A549 (cell line): ENCODE results near the gene TENM3. TPM values are rescaled to one million over a fixed set of nuclear protein-coding genes. Genes with fewer than 3 reads are reported as not detected.

Experiments used
- ATAC-seq, 2 experiments: fragments of 200-7000 bp in 1 of 2; fragments of >200 bp in 1 of 2; cut with Nextera tagmentation in 1 of 2; cut with Tn5 transposase in 1 of 2; 3 replicates each; pipeline versions ENCODE4 v1.8.0 to v1.9.1; 2018 to 2020; ENCODE audit warnings: mild to moderate bottlenecking in 1 of 2, moderate library complexity in 1 of 2
- CTCF ChIA-PET: fragments of 300-600 bp; sonication (Branson Sonifier 250); formaldehyde crosslinking; extraction: SDS; loops from one replicate; lab custom pipeline; 2021; ENCODE audit warnings: antibody characterized with exemption, inconsistent platforms; lab: Yijun Ruan, JAX
- POLR2A ChIA-PET: fragments of 350-600 bp; formaldehyde crosslinking; extraction: SDS; loops from one replicate; lab custom pipeline; 2021; ENCODE audit warnings: antibody characterized with exemption, inconsistent platforms; lab: Yijun Ruan, JAX
- DNase-seq, 2 experiments: peaks; one replicate each; pipeline versions ENCODE4 v3.0.0 to v3.0.0-alpha.2; 2011 to 2016; ENCODE audit warnings: low read depth in 1 of 2, low spot score in 1 of 2
- FAIRE-seq: peaks from 2 replicates; lab custom pipeline; 2011; peaks lifted over from hg19 to GRCh38; lab: Jason Lieb, UNC
- H3K27ac ChIP-seq, 2 experiments: fragments of >200 bp; sonication (Bioruptor Twin); formaldehyde crosslinking; 3 replicates each; pipeline ENCODE4 v1.5.1; 2016 to 2017
- H3K4me1 ChIP-seq: fragments of >200 bp; sonication (Bioruptor Twin); formaldehyde crosslinking; 3 replicates; pipeline ENCODE4 v1.6.1; 2016
- H3K4me2 ChIP-seq: fragments of >200 bp; sonication (Bioruptor Twin); formaldehyde crosslinking; 3 replicates; pipeline ENCODE4 v1.6.1; 2016
- H3K4me3 ChIP-seq: fragments of >200 bp; sonication (Bioruptor Twin); formaldehyde crosslinking; 3 replicates; pipeline ENCODE4 v1.5.1; 2016
- H3K9me3 ChIP-seq: fragments of >200 bp; sonication (Bioruptor Twin); formaldehyde crosslinking; 3 replicates; pipeline ENCODE4 v1.6.1; 2016
- BCL3 ChIP-seq: fragments of >200 bp; sonication (Bioruptor Twin); formaldehyde crosslinking; IDR thresholded peaks from 3 replicates; pipeline ENCODE4 v1.6.1; 2016
- BHLHE40 ChIP-seq: IDR thresholded peaks from 2 replicates; pipeline ENCODE4 v1.6.1; 2012; ENCODE audit warnings: low read depth, low read length, inconsistent platforms
- CBX2 ChIP-seq: fragments of 200-600 bp; sonication (generic); IDR thresholded peaks from 2 replicates; pipeline ENCODE4 v1.6.1; 2016; ENCODE audit warnings: low read depth, mild to moderate bottlenecking, borderline replicate concordance
- CBX8 ChIP-seq: fragments of 200-600 bp; sonication (generic); IDR thresholded peaks from 2 replicates; pipeline ENCODE4 v1.6.1; 2016
- EHMT2 ChIP-seq: fragments of 200-600 bp; sonication (generic); IDR thresholded peaks from 2 replicates; pipeline ENCODE4 v1.6.1; 2016; ENCODE audit warnings: antibody characterized with exemption, low read depth, mild to moderate bottlenecking, moderate library complexity
- EP300 ChIP-seq, 2 experiments: fragments of >200 bp; sonication (Bioruptor Twin); formaldehyde crosslinking; IDR thresholded peaks; 2 replicates in 1 of 2; 3 replicates in 1 of 2; pipeline ENCODE4 v1.6.1; 2016 to 2017
- HDAC2 ChIP-seq: fragments of 200-600 bp; sonication (generic); IDR thresholded peaks from 2 replicates; pipeline ENCODE4 v1.6.1; 2016
- HMGXB4 ChIP-seq: fragments of 250-450 bp; sonication (Bioruptor Pico); IDR thresholded peaks from 2 replicates; pipeline ENCODE4 v1.5.0; 2021; ENCODE audit warnings: mild to moderate bottlenecking, moderate library complexity, borderline replicate concordance
- JUN ChIP-seq, 2 experiments: fragments of >200 bp; sonication (Bioruptor Twin); formaldehyde crosslinking; IDR thresholded peaks; 2 replicates in 1 of 2; 3 replicates in 1 of 2; pipeline ENCODE4 v1.6.1; 2016 to 2017
- MAFK ChIP-seq: fragments of 450-650 bp; IDR thresholded peaks from 2 replicates; pipeline ENCODE4 v1.6.1; 2014; ENCODE audit not compliant: partially characterized antibody
- MAZ ChIP-seq: fragments of 150-350 bp; IDR thresholded peaks from 2 replicates; pipeline ENCODE4 v1.6.1; 2014; ENCODE audit warnings: antibody characterized with exemption, low read depth, low read length, borderline replicate concordance
- NFE2L2 ChIP-seq: fragments of 150-350 bp; conservative IDR thresholded peaks from 2 replicates; pipeline ENCODE4 v1.6.1; 2014; ENCODE audit warnings: low read length
- NPAS2 ChIP-seq: fragments of 250-450 bp; sonication (Bioruptor Pico); IDR thresholded peaks from 2 replicates; pipeline ENCODE4 v1.8.0; 2022; ENCODE audit warnings: mild to moderate bottlenecking, moderate library complexity, borderline replicate concordance
- PHF8 ChIP-seq: fragments of 200-600 bp; sonication (generic); IDR thresholded peaks from 2 replicates; pipeline ENCODE4 v1.6.1; 2016; ENCODE audit warnings: low read depth, mild to moderate bottlenecking, antibody characterized with exemption, moderate library complexity, borderline replicate concordance
- POLR2A ChIP-seq: IDR thresholded peaks from 2 replicates; pipeline ENCODE4 v1.6.1; 2012; ENCODE audit warnings: mild to moderate bottlenecking, low read length
- POLR2AphosphoS2 ChIP-seq: conservative IDR thresholded peaks from 2 replicates; pipeline ENCODE4 v1.6.1; 2012; ENCODE audit warnings: low read length, improper control_type of control experiment, inconsistent platforms
- RAD21 ChIP-seq, 2 experiments: fragments of >200 bp in 1 of 2; sonication (Bioruptor Twin) in 1 of 2; formaldehyde crosslinking in 1 of 2; IDR thresholded peaks in 1 of 2; conservative IDR thresholded peaks in 1 of 2; 2 replicates in 1 of 2; 3 replicates in 1 of 2; pipeline ENCODE4 v1.6.1; 2012 to 2018; ENCODE audit warnings: inconsistent platforms in 1 of 2
- RARB ChIP-seq: fragments of 250-450 bp; sonication (Bioruptor Pico); IDR thresholded peaks from 2 replicates; pipeline ENCODE4 v1.8.0; 2021; ENCODE audit warnings: mild to moderate bottlenecking, moderate library complexity
- RCOR1 ChIP-seq: fragments of 150-350 bp; IDR thresholded peaks from 2 replicates; pipeline ENCODE4 v1.6.1; 2014; ENCODE audit warnings: antibody characterized with exemption, low read length, low read depth
- RFX5 ChIP-seq: fragments of 450-650 bp; IDR thresholded peaks from 2 replicates; pipeline ENCODE4 v1.7.1; 2014; ENCODE audit warnings: antibody characterized with exemption, mild to moderate bottlenecking, moderate library complexity
- SMC3 ChIP-seq: fragments of >200 bp; sonication (Bioruptor Twin); formaldehyde crosslinking; IDR thresholded peaks from 3 replicates; pipeline ENCODE4 v1.6.1; 2018; ENCODE audit warnings: inconsistent platforms
- TFCP2L1 ChIP-seq: fragments of 250-450 bp; sonication (Bioruptor Pico); IDR thresholded peaks from 2 replicates; pipeline ENCODE4 v1.5.0; 2021; ENCODE audit warnings: mild to moderate bottlenecking
- ZFP36 ChIP-seq: fragments of 450-650 bp; IDR thresholded peaks from 2 replicates; pipeline ENCODE4 v1.6.1; 2014; ENCODE audit warnings: borderline replicate concordance; ENCODE audit not compliant: partially characterized antibody
- ZNF302 ChIP-seq: fragments of 250-450 bp; sonication (Bioruptor Pico); IDR thresholded peaks from 2 replicates; pipeline ENCODE4 v1.9.0; 2021; ENCODE audit warnings: inconsistent platforms, mild to moderate bottlenecking, moderate library complexity
- ZSCAN20 ChIP-seq: fragments of 250-450 bp; sonication (Bioruptor Pico); IDR thresholded peaks from 2 replicates; pipeline ENCODE4 v1.8.0; 2022; ENCODE audit warnings: mild to moderate bottlenecking, moderate library complexity
- WGBS: methylation state at CpG from one replicate; pipeline ENCODE4 v1.1.6; 2017; ENCODE audit errors: missing lambda C conversion rate; 5-methylcytosine and 5-hydroxymethylcytosine counted together
- polyA plus RNA-seq, 4 experiments: library from polyadenylated mRNA; depleted of rRNA in 3 of 4; stranded (reverse); fragments of >200 nt; fragmentation: RNase III in 1 of 4; extraction: RNeasy Plus Mini Kit Qiagen cat#74134 plus additional on column Dnase treatment in 1 of 4; gene quantifications; 2 replicates in 3 of 4; 3 replicates in 1 of 4; pipeline ENCODE4 v1.2.3, GENCODE V29; 2011 to 2017
- TF ChIP-seq, protein P1 (sequence below): fragments of >200 bp; sonication (Bioruptor Twin); formaldehyde crosslinking; IDR thresholded peaks from 3 replicates; pipeline ENCODE4 v1.5.1; 2016

TENM3 gene
- polyA plus RNA-seq, 2 of the 4 experiments (the other 2 are of a cell fraction), result 2.4 to 7.3 TPM

DNA sequence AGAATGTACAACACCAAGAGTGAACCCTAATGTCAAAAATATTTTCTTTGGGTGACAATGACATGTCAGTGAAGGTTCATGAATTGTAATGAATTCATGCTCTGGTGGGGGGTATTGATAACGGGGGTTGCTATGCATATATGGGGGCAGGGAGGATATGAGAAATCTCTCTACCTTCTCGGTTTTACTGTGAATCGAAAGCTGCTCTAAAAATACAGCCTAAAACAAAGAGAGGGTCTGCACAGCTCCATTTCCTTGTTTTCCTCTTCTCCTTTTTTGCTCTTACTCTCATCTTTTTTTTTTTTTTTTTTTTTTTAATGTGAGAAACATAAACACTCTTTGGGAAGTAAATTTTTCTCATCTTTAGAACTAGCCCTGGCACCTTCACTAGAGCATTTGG is 588.2 kb downstream of the TENM3 start:
- no peaks in the 10 kb centered on the region for H3K4me1 ChIP-seq
- ATAC-seq, result no peak
- CTCF ChIA-PET, result no interaction called here
- H3K4me2 ChIP-seq, result no peak overlapping the region
- no peak overlapping the region for H3K27ac ChIP-seq
- no peak for FAIRE-seq
- no peaks in the 10 kb centered on the region for H3K9me3 ChIP-seq
- WGBS, result 15% methylated on average over 3 of the region's 3 CpGs
- no peak overlapping the region for H3K4me3 ChIP-seq
- DNase-seq, result no peak
- no peak for TF ChIP-seq MAFK
- no peak for TF ChIP-seq POLR2A
- no peak for TF ChIP-seq CBX8
- no peak for TF ChIP-seq NPAS2 (CRISPR knock-in tag)
- no peak for TF ChIP-seq POLR2AphosphoS2
- no peak for TF ChIP-seq MAZ
- no peak for TF ChIP-seq RFX5
- no peak for TF ChIP-seq ZNF302 (CRISPR knock-in tag)
- no peak for TF ChIP-seq HDAC2
- no peak for TF ChIP-seq NFE2L2
- TF ChIP-seq, protein P1, sequence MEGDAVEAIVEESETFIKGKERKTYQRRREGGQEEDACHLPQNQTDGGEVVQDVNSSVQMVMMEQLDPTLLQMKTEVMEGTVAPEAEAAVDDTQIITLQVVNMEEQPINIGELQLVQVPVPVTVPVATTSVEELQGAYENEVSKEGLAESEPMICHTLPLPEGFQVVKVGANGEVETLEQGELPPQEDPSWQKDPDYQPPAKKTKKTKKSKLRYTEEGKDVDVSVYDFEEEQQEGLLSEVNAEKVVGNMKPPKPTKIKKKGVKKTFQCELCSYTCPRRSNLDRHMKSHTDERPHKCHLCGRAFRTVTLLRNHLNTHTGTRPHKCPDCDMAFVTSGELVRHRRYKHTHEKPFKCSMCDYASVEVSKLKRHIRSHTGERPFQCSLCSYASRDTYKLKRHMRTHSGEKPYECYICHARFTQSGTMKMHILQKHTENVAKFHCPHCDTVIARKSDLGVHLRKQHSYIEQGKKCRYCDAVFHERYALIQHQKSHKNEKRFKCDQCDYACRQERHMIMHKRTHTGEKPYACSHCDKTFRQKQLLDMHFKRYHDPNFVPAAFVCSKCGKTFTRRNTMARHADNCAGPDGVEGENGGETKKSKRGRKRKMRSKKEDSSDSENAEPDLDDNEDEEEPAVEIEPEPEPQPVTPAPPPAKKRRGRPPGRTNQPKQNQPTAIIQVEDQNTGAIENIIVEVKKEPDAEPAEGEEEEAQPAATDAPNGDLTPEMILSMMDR, result no peak
- POLR2A ChIA-PET, result no interaction called here

DNA sequence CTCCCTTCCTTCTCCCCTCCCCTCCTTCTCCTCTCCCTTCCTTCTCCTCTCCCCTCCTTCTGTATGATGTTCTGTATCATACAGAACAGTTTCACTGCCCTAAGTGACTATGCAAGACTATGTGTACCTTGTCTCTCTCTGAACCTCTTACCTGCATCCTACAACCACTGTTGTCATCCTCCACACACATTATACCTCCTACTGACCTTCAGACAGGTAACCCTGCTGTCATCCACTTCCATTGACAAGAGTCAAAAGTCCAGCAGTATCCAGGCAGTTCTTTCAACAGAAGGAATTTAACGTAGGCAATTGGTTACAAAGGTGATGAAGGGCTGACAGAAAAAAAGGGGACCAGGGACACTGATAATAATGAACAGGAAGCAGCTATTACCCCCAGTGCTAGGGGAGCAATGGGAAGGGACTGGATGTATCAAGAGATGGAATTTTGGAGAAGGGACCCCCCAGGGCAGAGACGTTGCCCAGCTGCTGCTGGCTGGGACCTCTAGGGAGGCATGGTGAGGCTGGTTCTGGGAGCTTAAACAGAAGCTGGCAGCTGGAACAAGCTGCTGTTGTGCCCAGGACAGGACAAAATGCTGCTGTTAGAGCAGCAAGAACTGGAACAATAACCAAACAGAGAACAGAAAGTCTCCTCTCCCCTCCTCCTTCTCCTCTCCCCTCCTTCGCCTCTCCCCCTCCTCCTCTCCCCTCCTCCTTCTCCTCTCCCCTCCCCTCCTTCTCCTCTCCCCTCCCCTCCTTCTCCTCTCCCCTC is 589.3 kb downstream of the TENM3 start:
- Histone ChIP-seq H3K9me3 (no peaks in the 10 kb centered on the region), H3K4me2 (no peak overlapping the region)
- FAIRE-seq (no peak), DNase-seq (no peak)
- TF ChIP-seq POLR2A (no peak), PHF8 (no peak), SMC3 (no peak), EHMT2 (no peak), JUN (IDR thresholded peaks at IDR 0.05) (no peak), BHLHE40 (no peak), ZSCAN20 (CRISPR knock-in tag) (no peak), RARB (CRISPR knock-in tag) (no peak)
- TF ChIP-seq, protein P1, result no peak
- TF ChIP-seq, all 56 proteins: peak for 0
- ATAC-seq, result no peak; a peak in 1 of 6 replicates
- WGBS, result 23% methylated on average over 2 of the region's 3 CpGs
- Histone ChIP-seq H3K4me1 (no peaks in the 10 kb centered on the region), H3K27ac (no peak overlapping the region), H3K4me3 (no peak overlapping the region)
- ChIA-PET POLR2A (no interaction called here), CTCF (no interaction called here)

DNA sequence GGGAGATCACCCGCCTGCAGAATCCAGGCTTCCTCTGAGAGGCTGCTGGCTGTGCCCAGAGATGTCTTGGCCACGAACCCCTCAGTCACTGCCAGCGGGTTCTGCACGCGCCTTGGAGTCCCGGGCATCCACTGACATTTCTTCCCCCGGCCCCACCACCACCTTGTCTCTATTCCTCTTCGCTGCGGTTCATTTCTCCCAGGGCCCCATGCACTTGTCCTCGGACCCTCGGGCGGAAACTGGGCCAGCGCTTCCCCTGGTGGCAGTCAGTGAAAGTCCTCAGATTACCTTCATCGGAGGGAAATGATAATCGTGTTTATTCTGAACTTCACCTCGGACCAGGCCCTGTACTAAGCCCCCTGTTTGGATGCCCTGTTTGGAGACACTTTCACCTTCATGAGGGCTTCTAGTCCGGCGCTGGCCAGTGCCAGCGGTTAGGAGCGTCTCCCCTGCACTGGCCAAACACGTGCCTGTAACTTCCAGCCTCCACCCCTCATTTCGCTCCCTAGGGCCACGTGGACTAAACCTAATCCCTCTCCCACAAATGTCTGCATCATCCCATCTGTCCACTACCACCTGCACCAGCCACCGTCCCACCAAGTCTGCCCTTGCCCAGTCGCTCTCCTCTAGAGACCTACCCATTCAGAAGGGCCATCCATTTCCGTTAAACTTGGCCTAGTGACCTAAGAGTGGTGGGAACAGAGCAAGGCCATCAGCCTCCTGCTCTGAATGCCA is 592.0 kb downstream of the TENM3 start:
- H3K27ac ChIP-seq, result no peak overlapping the region
- DNase-seq, result no peak
- POLR2A ChIA-PET, result no interaction called here
- FAIRE-seq, result no peak
- no peak overlapping the region for H3K4me3 ChIP-seq
- CTCF ChIA-PET, result no interaction called here
- 59% methylated on average over 21 of the region's 26 CpGs for WGBS
- H3K4me2 ChIP-seq, result no peak overlapping the region
- H3K4me1 ChIP-seq, result no peaks in the 10 kb centered on the region
- TF ChIP-seq HMGXB4, result no peak
- no peak for TF ChIP-seq ZFP36
- no peak for TF ChIP-seq RAD21 (conservative IDR thresholded peaks at IDR 0.05 in 1 of 2, IDR thresholded peaks at IDR 0.05 in 1 of 2)
- no peak for TF ChIP-seq PHF8
- no peak for TF ChIP-seq NFE2L2
- no peak for TF ChIP-seq CBX2
- no peak for TF ChIP-seq RCOR1
- no peak for TF ChIP-seq TFCP2L1 (CRISPR knock-in tag)
- TF ChIP-seq RARB (CRISPR knock-in tag), result no peak
- no peak for TF ChIP-seq HDAC2
- no peak for TF ChIP-seq EP300 (IDR thresholded peaks at IDR 0.05)
- TF ChIP-seq BCL3, result no peak
- ATAC-seq, result no peak
- no peaks in the 10 kb centered on the region for H3K9me3 ChIP-seq
